Endothelial cell (in vitro differentiated cells): ENCODE measurements around the gene TBX10. TPM values are rescaled to one million over a fixed set of nuclear protein-coding genes. Genes with fewer than 3 reads are reported as not detected.
"Not testable (repeated sequence)": the region's sequence is repeated elsewhere in the genome, so short reads cannot be mapped to it uniquely, and the experiment has no call there.

Experiments
- DNase-seq: peaks from one replicate; pipeline ENCODE4 v3.0.0; 2021; ENCODE audit warnings: low spot score
- H3K27ac Mint-ChIP-seq: one replicate; pipeline ENCODE4 v1.8.0; 2021; ENCODE audit warnings: mixed read lengths, inconsistent platforms; ENCODE audit not compliant: unreplicated experiment
- H3K27me3 Mint-ChIP-seq: one replicate; pipeline ENCODE4 v1.8.0; 2021; ENCODE audit warnings: mild to moderate bottlenecking, moderate library complexity, mixed read lengths, inconsistent platforms; ENCODE audit not compliant: unreplicated experiment
- H3K36me3 Mint-ChIP-seq: one replicate; pipeline ENCODE4 v1.8.0; 2021; ENCODE audit warnings: mild to moderate bottlenecking, low read depth, mixed read lengths, inconsistent platforms; ENCODE audit not compliant: unreplicated experiment
- H3K4me1 Mint-ChIP-seq: one replicate; pipeline ENCODE4 v1.8.0; 2021; ENCODE audit warnings: mild to moderate bottlenecking, mixed read lengths, inconsistent platforms; ENCODE audit not compliant: unreplicated experiment
- H3K4me3 Mint-ChIP-seq: one replicate; pipeline ENCODE4 v1.8.0; 2021; ENCODE audit warnings: mild to moderate bottlenecking, mixed read lengths, inconsistent platforms; ENCODE audit not compliant: unreplicated experiment
- H3K9me3 Mint-ChIP-seq: one replicate; pipeline ENCODE4 v1.8.0; 2021; ENCODE audit warnings: mixed read lengths, inconsistent platforms; ENCODE audit not compliant: unreplicated experiment
- total RNA-seq: library from RNA; stranded (reverse); fragmentation: NEBNext Ultra II Directional; extraction: Animal tissue kit (Norgen Biotek cat#: 25700); gene quantifications from one replicate; pipeline ENCODE4 v1.2.1, GENCODE V29; 2021; ENCODE audit not compliant: unreplicated experiment
- TF ChIP-seq, protein P1 (sequence below): fragments of 200-600 bp; sonication (generic); IDR thresholded peaks from one replicate; pipeline ENCODE4 v1.5.0; 2021; ENCODE audit warnings: antibody characterized with exemption; ENCODE audit not compliant: unreplicated experiment

TBX10 gene
- total RNA-seq, 1 donor from 2014 or later: not detected

DNA sequence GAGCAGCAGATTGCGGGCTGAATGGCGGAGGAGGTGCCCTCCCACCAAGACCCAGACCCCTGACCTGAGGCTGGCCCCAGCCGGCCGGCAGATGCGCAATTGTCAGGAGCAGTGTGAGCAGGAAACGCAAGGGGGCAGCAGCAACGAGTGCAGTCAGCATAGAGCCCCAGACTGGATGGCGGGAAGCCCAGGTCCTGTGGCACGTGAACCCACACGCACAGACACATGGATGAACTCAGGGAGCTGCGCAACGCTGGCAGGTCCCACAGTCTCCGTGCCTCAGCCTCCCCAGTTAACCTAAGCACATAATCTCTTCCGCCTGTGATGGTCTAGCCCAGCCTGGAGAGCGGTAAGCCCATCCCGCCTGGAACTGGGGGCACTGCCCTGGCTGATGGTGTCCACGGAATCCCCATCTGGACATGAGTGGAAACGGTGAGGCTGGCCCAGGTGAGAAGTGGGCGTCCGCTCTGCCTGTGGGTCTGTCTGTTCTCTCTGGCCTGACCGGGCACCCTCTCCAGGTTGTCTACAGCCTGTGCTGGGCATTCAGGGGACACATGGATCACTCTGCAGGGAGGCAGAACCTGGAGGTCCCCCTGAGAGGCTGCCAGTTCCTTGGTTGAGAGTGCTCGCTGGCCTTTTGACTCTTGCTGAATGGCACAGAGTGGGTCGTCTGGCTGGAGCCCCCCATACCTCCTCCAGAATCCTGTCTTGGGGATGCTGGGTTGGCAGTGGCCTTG, 626 bp upstream of the TBX10 start:
- Mint-ChIP-seq H3K36me3 (no peaks in the 10 kb centered on the region), H3K27ac (no peak overlapping the region), H3K9me3 (no peaks in the 10 kb centered on the region), H3K27me3 (peaks cover 5% of the 10 kb centered on the region), H3K4me3 (no peak overlapping the region), H3K4me1 (no peaks in the 10 kb centered on the region)
- TF ChIP-seq, protein P1, sequence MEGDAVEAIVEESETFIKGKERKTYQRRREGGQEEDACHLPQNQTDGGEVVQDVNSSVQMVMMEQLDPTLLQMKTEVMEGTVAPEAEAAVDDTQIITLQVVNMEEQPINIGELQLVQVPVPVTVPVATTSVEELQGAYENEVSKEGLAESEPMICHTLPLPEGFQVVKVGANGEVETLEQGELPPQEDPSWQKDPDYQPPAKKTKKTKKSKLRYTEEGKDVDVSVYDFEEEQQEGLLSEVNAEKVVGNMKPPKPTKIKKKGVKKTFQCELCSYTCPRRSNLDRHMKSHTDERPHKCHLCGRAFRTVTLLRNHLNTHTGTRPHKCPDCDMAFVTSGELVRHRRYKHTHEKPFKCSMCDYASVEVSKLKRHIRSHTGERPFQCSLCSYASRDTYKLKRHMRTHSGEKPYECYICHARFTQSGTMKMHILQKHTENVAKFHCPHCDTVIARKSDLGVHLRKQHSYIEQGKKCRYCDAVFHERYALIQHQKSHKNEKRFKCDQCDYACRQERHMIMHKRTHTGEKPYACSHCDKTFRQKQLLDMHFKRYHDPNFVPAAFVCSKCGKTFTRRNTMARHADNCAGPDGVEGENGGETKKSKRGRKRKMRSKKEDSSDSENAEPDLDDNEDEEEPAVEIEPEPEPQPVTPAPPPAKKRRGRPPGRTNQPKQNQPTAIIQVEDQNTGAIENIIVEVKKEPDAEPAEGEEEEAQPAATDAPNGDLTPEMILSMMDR: peak; percentile 66
- peak; percentile 81 for DNase-seq

DNA sequence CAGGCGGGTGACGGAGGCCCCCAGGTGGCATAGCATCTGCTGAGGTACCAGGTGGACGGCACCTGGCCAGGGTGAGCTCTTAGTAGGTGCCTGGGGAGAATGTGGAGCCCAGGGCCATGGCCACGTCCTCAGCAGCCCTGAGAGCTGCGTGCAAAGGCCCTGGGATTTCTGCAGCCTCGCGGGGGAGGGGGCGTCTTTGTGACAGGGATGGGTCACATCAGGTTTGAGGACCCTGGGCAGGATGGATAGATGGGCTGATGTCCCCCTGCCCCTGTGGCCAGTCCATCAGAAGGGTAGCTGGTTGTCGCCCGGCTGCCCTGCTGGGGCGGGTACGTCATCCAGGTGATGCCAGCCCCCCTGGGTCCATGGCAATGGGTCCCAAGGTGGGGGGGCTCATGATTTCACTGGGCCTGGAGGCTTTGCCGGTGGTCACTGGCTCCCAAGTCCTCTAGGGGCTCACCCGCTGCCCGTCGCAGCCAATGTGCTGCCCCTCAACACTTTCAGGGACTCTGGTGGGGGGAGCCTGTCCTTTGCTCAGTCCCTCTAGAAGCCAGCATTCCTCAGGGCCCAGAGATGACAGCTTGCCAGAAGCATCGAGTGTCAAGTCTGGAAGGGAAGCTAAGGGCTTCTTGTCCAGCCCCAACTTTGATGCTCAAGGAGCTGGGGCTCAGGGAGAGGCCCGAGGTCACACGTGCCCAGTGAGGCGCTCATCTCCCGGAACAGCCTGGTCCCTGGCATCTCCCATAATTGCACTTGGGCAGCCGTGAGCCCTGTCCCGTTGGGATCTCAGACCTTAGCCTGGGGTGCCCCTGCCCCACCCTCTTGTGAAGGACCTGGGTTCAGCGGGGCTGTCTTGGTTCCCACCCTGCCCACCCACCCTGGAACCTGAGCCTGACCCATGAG, 777 bp downstream of the TBX10 start:
- Mint-ChIP-seq H3K4me1 (no peaks in the 10 kb centered on the region), H3K9me3 (no peaks in the 10 kb centered on the region), H3K36me3 (no peaks in the 10 kb centered on the region), H3K27me3 (peaks cover 6% of the 10 kb centered on the region), H3K4me3 (no peak overlapping the region), H3K27ac (peak overlapping the region; percentile 48)
- DNase-seq: no peak
- TF ChIP-seq, protein P1: no peak

DNA sequence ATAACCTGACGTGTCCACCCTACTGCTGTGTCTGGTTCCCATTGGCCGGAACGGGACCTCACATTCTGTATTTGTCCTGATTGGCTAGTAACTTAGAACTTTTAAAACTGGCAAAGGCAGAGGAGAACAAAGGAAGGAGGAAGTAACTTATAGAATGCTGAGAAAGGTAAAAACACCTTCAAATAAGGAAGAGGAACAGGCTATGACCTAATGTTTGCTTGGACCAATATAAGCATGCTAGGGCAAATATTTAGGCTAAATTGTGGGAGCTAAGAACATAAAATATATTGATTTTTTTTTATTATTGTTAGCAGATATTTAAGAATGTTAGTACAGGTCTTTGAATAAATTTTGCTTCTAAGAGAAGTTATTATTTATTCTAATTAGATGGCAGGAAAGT, 2.1 kb downstream of the TBX10 start:
- H3K4me1 Mint-ChIP-seq, H3K36me3 Mint-ChIP-seq, DNase-seq, H3K4me3 Mint-ChIP-seq, H3K27me3 Mint-ChIP-seq, H3K27ac Mint-ChIP-seq, H3K9me3 Mint-ChIP-seq: not testable (repeated sequence)

DNA sequence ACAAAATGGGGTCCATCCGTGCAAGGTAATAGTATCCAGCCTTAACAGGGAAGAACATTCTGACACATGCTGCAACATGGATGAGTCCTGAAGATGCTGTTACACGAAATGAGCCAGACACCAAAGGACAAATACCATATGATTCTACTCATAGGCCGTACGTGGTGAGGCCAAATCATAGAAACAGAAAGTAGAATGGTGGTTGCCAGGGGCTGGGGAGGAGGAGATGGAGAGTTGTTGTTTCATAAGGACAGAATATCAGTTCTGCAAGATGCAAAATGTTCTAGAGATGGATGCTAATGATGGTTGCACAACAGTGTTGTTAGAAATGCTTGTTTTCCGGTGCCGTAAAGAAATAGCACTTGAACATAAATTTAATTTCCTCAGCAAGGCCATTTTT, 2.6 kb downstream of the TBX10 start:
- TF ChIP-seq, protein P1: no peak
- DNase-seq: no peak
- H3K36me3 Mint-ChIP-seq: no peaks in the 10 kb centered on the region
- no peak overlapping the region for H3K4me3 Mint-ChIP-seq
- H3K9me3 Mint-ChIP-seq: no peaks in the 10 kb centered on the region
- H3K27ac Mint-ChIP-seq: no peak overlapping the region
- peaks cover 7% of the 10 kb centered on the region for H3K27me3 Mint-ChIP-seq
- H3K4me1 Mint-ChIP-seq: no peaks in the 10 kb centered on the region

DNA sequence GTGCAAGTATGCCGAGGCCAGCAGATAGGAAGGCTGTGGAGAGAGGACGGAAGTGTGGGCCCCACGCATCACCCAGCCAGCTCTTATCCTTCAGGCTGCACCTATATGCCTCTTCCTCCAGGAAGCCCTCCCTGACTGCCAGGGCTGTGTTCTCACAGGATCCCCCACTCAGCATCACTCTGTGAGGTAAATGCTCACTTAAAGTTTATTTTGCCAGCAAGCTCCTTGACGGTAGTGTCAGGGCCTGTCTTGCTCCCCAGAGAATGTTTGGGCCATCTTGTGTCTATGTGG, 4.4 kb downstream of the TBX10 start:
- peaks cover 12% of the 10 kb centered on the region for H3K27me3 Mint-ChIP-seq
- no peaks in the 10 kb centered on the region for H3K36me3 Mint-ChIP-seq
- DNase-seq: no peak
- no peaks in the 10 kb centered on the region for H3K9me3 Mint-ChIP-seq
- no peaks in the 10 kb centered on the region for H3K4me1 Mint-ChIP-seq
- no peak overlapping the region for H3K4me3 Mint-ChIP-seq
- H3K27ac Mint-ChIP-seq: no peak overlapping the region
- TF ChIP-seq, protein P1: no peak
